ENCODE results near the gene TRIP12.
A peak's percentile ranks its signal among the peaks of the same experiment; 100 is the strongest.

The TRIP12 gene

GRCh38 chr2:229921892-229922448 lies at the start of gene TRIP12 (continued):
- TF ChIP-seq ZNF148 (tag by site-specific recombination; IDR thresholded peaks at IDR 0.05; ENCODE audit: borderline replicate concordance) (no peak), ZNF704 (tag by site-specific recombination; IDR thresholded peaks at IDR 0.05) (peak; percentile 87; the same call in 1 of the 2 replicates), GLI4 (tag by site-specific recombination; IDR thresholded peaks at IDR 0.05) (no peak; the same call in 1 of the 2 replicates), ZNF670 (tag by site-specific recombination; IDR thresholded peaks at IDR 0.05; ENCODE audit: low read depth) (no peak), ZNF521 (tag by site-specific recombination; IDR thresholded peaks at IDR 0.05) (no peak), KLF7 (tag by site-specific recombination; IDR thresholded peaks at IDR 0.05; ENCODE audit: borderline replicate concordance) (peak; percentile 83), ZNF530 (tag by site-specific recombination; IDR thresholded peaks at IDR 0.05; ENCODE audit: low read depth) (no peak), ZNF785 (tag by site-specific recombination; IDR thresholded peaks at IDR 0.05) (peak; percentile 46; the same call in 1 of the 2 replicates), ZNF274 (IDR thresholded peaks at IDR 0.05; ENCODE audit: low read length) (no peak), ZNF274 (tag by site-specific recombination; IDR thresholded peaks at IDR 0.05; ENCODE audit: borderline replicate concordance) (no peak), ZFP3 (tag by site-specific recombination; IDR thresholded peaks at IDR 0.05; ENCODE audit: low read depth) (no peak), ZNF248 (tag by site-specific recombination; IDR thresholded peaks at IDR 0.05) (no peak), YY2 (tag by site-specific recombination; IDR thresholded peaks at IDR 0.05) (0 out of 2 replicates have a peak, but pooled peaks have one; percentile 55), ZBTB8A (tag by site-specific recombination; IDR thresholded peaks at IDR 0.05) (peak; percentile 75), ZNF701 (tag by site-specific recombination; IDR thresholded peaks at IDR 0.05) (no peak), ZNF211 (tag by site-specific recombination; IDR thresholded peaks at IDR 0.05; ENCODE audit: low read depth) (no peak), ZNF692 (tag by site-specific recombination; IDR thresholded peaks at IDR 0.05) (peak; percentile 55), SCRT2 (tag by site-specific recombination; IDR thresholded peaks at IDR 0.05) (no peak), ZNF133 (tag by site-specific recombination; IDR thresholded peaks at IDR 0.05) (no peak), ZNF623 (tag by site-specific recombination; IDR thresholded peaks at IDR 0.05) (0 out of 2 replicates have a peak, but pooled peaks have one; percentile 15), KLF9 (tag by site-specific recombination; IDR thresholded peaks at IDR 0.05; ENCODE audit: low read depth) (peak; percentile 87), ZNF677 (tag by site-specific recombination; IDR thresholded peaks at IDR 0.05) (no peak), ZNF555 (tag by site-specific recombination; conservative IDR thresholded peaks at IDR 0.05) (no peak), PRDM4 (tag by site-specific recombination; IDR thresholded peaks at IDR 0.05) (peak; percentile 66; the same call in 1 of the 2 replicates), ZNF792 (tag by site-specific recombination; IDR thresholded peaks at IDR 0.05) (no peak), ZNF768 (tag by site-specific recombination; IDR thresholded peaks at IDR 0.05) (no peak), ZNF169 (tag by site-specific recombination; IDR thresholded peaks at IDR 0.05) (no peak), PRDM6 (tag by site-specific recombination; IDR thresholded peaks at IDR 0.05) (0 out of 2 replicates have a peak, but pooled peaks have one; percentile 10), ZNF354C (tag by site-specific recombination; IDR thresholded peaks at IDR 0.05; ENCODE audit: borderline replicate concordance, low read depth) (no peak)
